HCT116 (cell line): Measurements from ENCODE around the gene KIAA1328.

Source experiments
- ATF3 ChIP-seq: IDR thresholded peaks from 2 replicates; pipeline ENCODE4 v1.6.1; 2012
- CBX3 ChIP-seq: IDR thresholded peaks from 2 replicates; pipeline ENCODE4 v1.6.1; 2012; ENCODE audit warnings: low read depth
- CEBPB ChIP-seq: IDR thresholded peaks from 2 replicates; pipeline ENCODE4 v1.6.1; 2012; ENCODE audit warnings: low read depth
- CTCF ChIP-seq, 3 experiments: fragments of 200-600 bp in 1 of 3; sonication (generic) in 1 of 3; IDR thresholded peaks in 2 of 3; conservative IDR thresholded peaks in 1 of 3; 2 replicates each; pipeline ENCODE4 v1.5.1; 2012 to 2017; ENCODE audit warnings: low read depth in 2 of 3, low read length in 2 of 3, antibody characterized with exemption in 1 of 3, borderline replicate concordance in 1 of 3, control low read depth in 1 of 3, mild to moderate bottlenecking in 1 of 3, mixed read lengths in 1 of 3, mixed run types in 1 of 3, moderate library complexity in 1 of 3; ENCODE audit not compliant: insufficient read depth in 1 of 3
- EGR1 ChIP-seq: IDR thresholded peaks from 2 replicates; pipeline ENCODE4 v1.6.1; 2012; ENCODE audit warnings: low read depth
- ELF1 ChIP-seq: IDR thresholded peaks from 2 replicates; pipeline ENCODE4 v1.6.1; 2012; ENCODE audit warnings: low read depth, borderline replicate concordance
- EZH2 ChIP-seq: fragments of 200-600 bp; sonication (generic); IDR thresholded peaks from 2 replicates; pipeline ENCODE4 v1.6.1; 2017; ENCODE audit warnings: antibody characterized with exemption, mixed run types
- FOSL1 ChIP-seq: IDR thresholded peaks from 2 replicates; pipeline ENCODE4 v1.6.1; 2012; ENCODE audit warnings: low read depth
- JUND ChIP-seq: IDR thresholded peaks from 2 replicates; pipeline ENCODE4 v1.6.1; 2012
- POLR2A ChIP-seq: IDR thresholded peaks from 2 replicates; pipeline ENCODE4 v1.7.0; 2011; ENCODE audit warnings: borderline replicate concordance; ENCODE audit not compliant: insufficient read depth, insufficient read length; ENCODE audit errors: extremely low read depth
- POLR2AphosphoS5 ChIP-seq: IDR thresholded peaks from 2 replicates; pipeline ENCODE4 v1.6.1; 2011; ENCODE audit warnings: mild to moderate bottlenecking, low read depth, low read length, moderate library complexity
- RAD21 ChIP-seq: IDR thresholded peaks from 2 replicates; pipeline ENCODE4 v1.6.1; 2012; ENCODE audit warnings: low read depth, mild to moderate bottlenecking
- SIN3A ChIP-seq: IDR thresholded peaks from 2 replicates; pipeline ENCODE4 v1.6.1; 2012; ENCODE audit warnings: low read depth
- YY1 ChIP-seq: IDR thresholded peaks from 2 replicates; pipeline ENCODE4 v1.6.1; 2011; ENCODE audit warnings: low read length, low read depth, moderate library complexity, mild to moderate bottlenecking; ENCODE audit not compliant: insufficient replicate concordance; ENCODE audit errors: extremely low read depth

GRCh38 chr18:36867056-36867455, 38.1 kb downstream of the KIAA1328 start:
- TF ChIP-seq SIN3A (no peak), CBX3 (no peak), POLR2A (no peak), CTCF (IDR thresholded peaks at IDR 0.05 in 2 of 3, conservative IDR thresholded peaks at IDR 0.05 in 1 of 3; ENCODE audit: borderline replicate concordance in 1 of 3, insufficient read depth in 1 of 3, low read depth in 2 of 3, low read length in 2 of 3) (no peak), EZH2 (no peak), ELF1 (no peak), FOSL1 (no peak), EGR1 (no peak), ATF3 (no peak), JUND (no peak), RAD21 (no peak), CEBPB (no peak), YY1 (no peak), POLR2AphosphoS5 (no peak)
